Activated effector memory CD4-positive, alpha-beta T cell treated with Interleukin-2 at 50 U/mL for 16 hours (primary cell): ENCODE measurements around the gene ZNF280C.
"Not testable (repeated sequence)": the region's sequence is repeated elsewhere in the genome, so short reads cannot be mapped to it uniquely, and the experiment has no call there.

Experiments used
- DNase-seq: peaks from one replicate; pipeline ENCODE4 v3.0.0-alpha.2; 2020

The ZNF280C gene

GRCh38 chrX:130268449-130269170, at the start of gene ZNF280C:
Gene ZNF280C, minus strand, starts transcription at chrX:130268899. Its CDS starts 8,450 bp downstream, at chrX:130260449.
- DNase-seq: peak; percentile 84

- no peak for DNase-seq
Measured at GRCh38 chrX:130304587-130305368, 36.1 kb upstream of the ZNF280C start.

GRCh38 chrX:130301977-130302376, 33.3 kb upstream of the ZNF280C start:
- no peak for DNase-seq

- DNase-seq: no peak
Measured at GRCh38 chrX:130301405-130301804, 32.7 kb upstream of the ZNF280C start.

GRCh38 chrX:130300010-130300282, 31.2 kb upstream of the ZNF280C start:
- no peak for DNase-seq

- DNase-seq: no peak
Measured at GRCh38 chrX:130299279-130300009, 30.7 kb upstream of the ZNF280C start.

- no peak for DNase-seq
Measured at GRCh38 chrX:130296743-130297142, 28.0 kb upstream of the ZNF280C start.

- DNase-seq: no peak
Measured at GRCh38 chrX:130296297-130296678, 27.6 kb upstream of the ZNF280C start.

GRCh38 chrX:130295519-130296296, 27.0 kb upstream of the ZNF280C start:
- no peak for DNase-seq

GRCh38 chrX:130287071-130287770, 18.5 kb upstream of the ZNF280C start:
- DNase-seq: no peak

GRCh38 chrX:130285710-130286109, 17.0 kb upstream of the ZNF280C start:
- DNase-seq: no peak

GRCh38 chrX:130285069-130285620, 16.4 kb upstream of the ZNF280C start:
- DNase-seq: no peak

- DNase-seq: no peak
Measured at GRCh38 chrX:130282151-130282550, 13.5 kb upstream of the ZNF280C start.

GRCh38 chrX:130280901-130281300, 12.2 kb upstream of the ZNF280C start:
- no peak for DNase-seq

- not testable (repeated sequence) for DNase-seq
Measured at GRCh38 chrX:130272253-130272652, 3.6 kb upstream of the ZNF280C start.

- not testable (repeated sequence) for DNase-seq
Measured at GRCh38 chrX:130269391-130269790, 692 bp upstream of the ZNF280C start.

- no peak for DNase-seq
Measured at GRCh38 chrX:130267956-130268448, 697 bp downstream of the ZNF280C start.

GRCh38 chrX:130264573-130264972, 4.1 kb downstream of the ZNF280C start:
- no peak for DNase-seq

GRCh38 chrX:130263016-130263415, 5.7 kb downstream of the ZNF280C start:
- DNase-seq: no peak

- no peak for DNase-seq
Measured at GRCh38 chrX:130262231-130262630, 6.5 kb downstream of the ZNF280C start.

GRCh38 chrX:130261296-130261893, 7.3 kb downstream of the ZNF280C start:
- DNase-seq: no peak
